ENCODE data around the gene DNAJC11.

DNA sequence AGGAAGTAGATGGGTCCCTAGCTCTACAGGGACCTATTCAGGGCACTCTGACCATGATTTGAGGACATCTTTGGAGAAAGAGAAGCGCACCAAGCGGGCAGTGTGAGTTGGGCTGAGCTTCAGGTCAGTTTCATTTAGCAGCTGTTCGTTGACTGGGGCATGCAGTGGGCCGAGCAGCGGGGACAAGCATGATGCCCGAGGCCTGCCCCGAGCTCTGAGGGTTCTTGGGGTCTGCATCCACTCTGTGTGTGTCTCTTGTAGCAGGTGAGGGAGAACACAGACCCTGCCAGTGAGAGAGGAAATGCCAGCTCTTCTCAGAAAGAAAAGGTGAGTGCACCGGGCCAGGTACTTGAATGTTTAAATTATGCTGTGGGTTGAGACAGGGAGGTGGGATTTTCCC lies 71.6 kb downstream of the DNAJC11 start:
- TF ChIP-seq, protein P1, sequence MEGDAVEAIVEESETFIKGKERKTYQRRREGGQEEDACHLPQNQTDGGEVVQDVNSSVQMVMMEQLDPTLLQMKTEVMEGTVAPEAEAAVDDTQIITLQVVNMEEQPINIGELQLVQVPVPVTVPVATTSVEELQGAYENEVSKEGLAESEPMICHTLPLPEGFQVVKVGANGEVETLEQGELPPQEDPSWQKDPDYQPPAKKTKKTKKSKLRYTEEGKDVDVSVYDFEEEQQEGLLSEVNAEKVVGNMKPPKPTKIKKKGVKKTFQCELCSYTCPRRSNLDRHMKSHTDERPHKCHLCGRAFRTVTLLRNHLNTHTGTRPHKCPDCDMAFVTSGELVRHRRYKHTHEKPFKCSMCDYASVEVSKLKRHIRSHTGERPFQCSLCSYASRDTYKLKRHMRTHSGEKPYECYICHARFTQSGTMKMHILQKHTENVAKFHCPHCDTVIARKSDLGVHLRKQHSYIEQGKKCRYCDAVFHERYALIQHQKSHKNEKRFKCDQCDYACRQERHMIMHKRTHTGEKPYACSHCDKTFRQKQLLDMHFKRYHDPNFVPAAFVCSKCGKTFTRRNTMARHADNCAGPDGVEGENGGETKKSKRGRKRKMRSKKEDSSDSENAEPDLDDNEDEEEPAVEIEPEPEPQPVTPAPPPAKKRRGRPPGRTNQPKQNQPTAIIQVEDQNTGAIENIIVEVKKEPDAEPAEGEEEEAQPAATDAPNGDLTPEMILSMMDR (conservative IDR thresholded peaks at IDR 0.05; ENCODE audit: low read depth, low read length) = no peak
- TF ChIP-seq EZH2 (IDR thresholded peaks at IDR 0.05; ENCODE audit: borderline replicate concordance, low read depth, low read length, poor library complexity, severe bottlenecking) = no peak

Data from A673 (cell line).